Measurements from ENCODE around the gene CARNS1.
A peak's percentile ranks its signal among the peaks of the same experiment; 100 is the strongest.

DNA sequence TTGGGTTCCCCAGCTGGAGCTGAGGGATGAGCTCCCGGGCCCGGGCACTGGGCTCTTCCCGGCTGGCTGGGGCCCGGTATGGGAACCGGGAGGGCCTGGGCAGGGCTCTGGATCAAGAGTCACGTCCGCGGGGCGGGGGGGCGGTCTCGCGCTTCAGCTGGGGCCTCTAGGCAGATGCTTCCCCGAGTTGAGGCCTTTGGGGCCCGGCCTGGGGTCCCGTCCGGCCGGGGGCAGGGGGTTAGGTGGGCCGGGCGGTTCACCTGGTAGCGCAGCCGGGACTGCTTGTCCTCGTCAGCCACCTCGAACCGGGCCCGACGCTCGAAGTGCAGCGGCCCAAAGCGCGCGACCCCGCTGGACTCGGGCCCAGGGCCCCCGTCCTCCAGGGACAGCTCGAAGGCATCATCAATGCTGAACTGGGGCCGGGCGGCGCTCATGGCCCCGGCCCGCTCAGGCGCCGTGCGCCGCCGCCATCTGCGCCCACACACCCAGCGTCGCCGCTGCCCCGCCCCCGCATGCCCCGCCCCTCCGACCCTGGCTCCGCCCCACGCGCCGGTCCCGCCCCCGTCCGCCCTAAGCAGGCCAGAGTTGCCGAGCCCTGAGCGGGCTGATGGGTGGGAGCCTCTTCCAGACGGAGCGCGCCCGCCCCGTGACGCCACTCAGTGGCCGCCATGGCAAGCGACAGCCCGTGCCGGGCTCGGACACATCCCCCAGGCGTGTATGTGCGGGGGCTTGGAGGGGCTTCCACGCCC lies 53.5 kb downstream of the CARNS1 start, which contains the start of gene TMEM134:
- TF ChIP-seq POLR2A (IDR thresholded peaks at IDR 0.05) = peak in 1 of 2 donors; percentile 80
- TF ChIP-seq, protein P1, sequence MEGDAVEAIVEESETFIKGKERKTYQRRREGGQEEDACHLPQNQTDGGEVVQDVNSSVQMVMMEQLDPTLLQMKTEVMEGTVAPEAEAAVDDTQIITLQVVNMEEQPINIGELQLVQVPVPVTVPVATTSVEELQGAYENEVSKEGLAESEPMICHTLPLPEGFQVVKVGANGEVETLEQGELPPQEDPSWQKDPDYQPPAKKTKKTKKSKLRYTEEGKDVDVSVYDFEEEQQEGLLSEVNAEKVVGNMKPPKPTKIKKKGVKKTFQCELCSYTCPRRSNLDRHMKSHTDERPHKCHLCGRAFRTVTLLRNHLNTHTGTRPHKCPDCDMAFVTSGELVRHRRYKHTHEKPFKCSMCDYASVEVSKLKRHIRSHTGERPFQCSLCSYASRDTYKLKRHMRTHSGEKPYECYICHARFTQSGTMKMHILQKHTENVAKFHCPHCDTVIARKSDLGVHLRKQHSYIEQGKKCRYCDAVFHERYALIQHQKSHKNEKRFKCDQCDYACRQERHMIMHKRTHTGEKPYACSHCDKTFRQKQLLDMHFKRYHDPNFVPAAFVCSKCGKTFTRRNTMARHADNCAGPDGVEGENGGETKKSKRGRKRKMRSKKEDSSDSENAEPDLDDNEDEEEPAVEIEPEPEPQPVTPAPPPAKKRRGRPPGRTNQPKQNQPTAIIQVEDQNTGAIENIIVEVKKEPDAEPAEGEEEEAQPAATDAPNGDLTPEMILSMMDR (IDR thresholded peaks at IDR 0.05) = peak; percentile 31 to 66 (median 45)
